Mammary microvascular endothelial cell (primary cell): Measurements from ENCODE around the gene ZFYVE16. TPM values are rescaled to one million over a fixed set of nuclear protein-coding genes. Genes with fewer than 3 reads are reported as not detected.

Source experiments
- total RNA-seq: library from RNA; depleted of rRNA; stranded (reverse); fragments of >200 nt; gene quantifications from 2 replicates; pipeline ENCODE4 v1.2.3, GENCODE V29; 2015

The ZFYVE16 gene
- total RNA-seq: 14.7 and 21.6 TPM in 2 replicates

DNA sequence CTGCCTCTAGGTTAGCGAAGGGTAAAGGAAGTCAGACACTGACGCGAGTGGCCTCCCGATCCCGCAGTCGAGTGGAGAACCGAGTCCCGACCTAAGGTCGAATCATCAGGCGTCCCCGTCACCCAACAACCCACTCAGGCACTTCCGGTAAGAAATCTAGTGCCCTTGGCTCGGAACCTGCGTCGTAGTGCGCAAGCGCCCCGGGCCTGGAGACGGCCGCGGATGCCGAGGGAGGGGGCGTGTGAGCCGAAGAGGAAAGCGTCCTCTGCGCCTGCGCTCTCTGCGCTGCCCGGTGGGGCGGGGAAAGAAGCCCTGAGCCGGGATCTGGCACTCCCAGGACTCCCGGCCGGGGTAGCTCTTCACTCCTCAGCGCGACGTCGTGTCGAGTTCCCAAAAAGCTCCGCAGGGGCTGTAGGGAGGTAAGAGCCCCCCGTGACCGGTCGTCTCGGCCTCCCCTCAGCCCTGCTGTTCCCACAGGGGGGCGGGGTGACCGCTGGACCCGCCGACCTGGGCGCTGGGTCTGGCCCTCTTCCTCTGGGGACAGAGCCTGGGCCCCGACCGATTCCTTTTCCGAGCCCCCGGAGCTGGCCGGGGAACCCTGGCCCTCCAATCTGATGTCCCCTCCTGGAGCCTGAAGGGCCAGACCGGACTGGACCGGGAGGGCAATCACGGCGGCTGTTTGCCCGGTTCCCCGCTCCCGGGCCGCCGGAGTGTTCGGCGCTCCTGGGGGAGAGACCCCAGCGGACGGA lies at the start of gene ZFYVE16:
Gene ZFYVE16, plus strand, starts transcription at position 330 of the 749 bp plus-strand sequence. CDS start 26,084 bp downstream, outside the sequence.

DNA sequence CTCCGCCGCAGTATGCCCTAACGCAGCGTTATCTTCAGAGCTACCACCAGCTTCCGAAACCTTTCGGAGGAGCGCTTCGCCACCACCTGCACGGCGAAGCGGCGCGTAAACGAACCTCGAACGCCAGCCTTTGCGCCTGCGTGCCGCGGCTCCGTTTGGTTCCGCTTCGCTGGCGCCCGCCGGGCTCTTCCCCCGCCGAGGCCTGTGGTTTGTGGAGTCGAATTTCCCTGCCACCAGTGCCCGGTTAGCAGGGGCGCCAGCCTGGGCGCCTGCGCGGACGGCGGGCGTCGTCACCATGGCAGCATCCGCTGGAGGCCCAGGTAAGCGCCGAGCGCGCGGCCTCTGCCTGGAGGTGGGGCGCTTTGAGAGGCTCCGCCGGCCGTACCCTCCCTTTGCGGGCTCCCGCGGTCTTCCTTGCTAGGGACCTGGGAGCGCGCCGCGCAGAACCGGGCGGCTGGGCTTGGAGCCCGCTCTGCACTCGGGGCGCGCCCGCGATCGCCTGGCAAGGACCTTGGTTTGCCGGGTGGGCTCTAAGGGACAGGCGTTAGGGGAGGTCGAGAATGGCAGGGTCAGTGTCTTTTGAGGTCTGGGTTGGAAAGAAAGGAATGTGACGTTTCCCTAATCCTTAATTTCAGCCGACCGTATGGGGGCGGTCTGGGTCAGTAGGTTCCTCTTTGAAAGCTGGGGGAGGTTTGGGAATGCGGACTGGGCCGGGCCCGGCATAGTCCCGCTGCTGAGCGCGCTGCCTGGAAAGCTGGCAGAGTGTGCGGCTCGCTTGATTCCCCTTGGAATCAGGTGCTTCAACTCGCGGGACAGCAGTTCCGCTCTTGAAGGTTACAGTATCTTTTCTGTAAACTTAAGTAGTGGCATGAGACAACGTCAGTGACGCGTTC lies 80.2 kb downstream of the ZFYVE16 start, which contains the start of gene FAM151B:
Gene FAM151B, plus strand, starts transcription at position 272 of the 893 bp plus-strand sequence. Its CDS starts 24 bp downstream, at position 296.

Other genes with a start within 250 kb of the ZFYVE16 start
- gene SERINC5, start 152.0 kb upstream of the ZFYVE16 start, total RNA-seq: 3.9 and 5.0 TPM in 2 replicates
- not detected in 2 replicates for gene SPZ1, start 88.1 kb upstream of the ZFYVE16 start, total RNA-seq
- 0.87 and 3.5 TPM in 2 replicates for gene FAM151B, start 80.0 kb downstream of the ZFYVE16 start, total RNA-seq
- not detected in 2 replicates for gene ANKRD34B, start 162.2 kb downstream of the ZFYVE16 start, total RNA-seq
- 7.6 and 7.9 TPM in 2 replicates for gene MSH3, start 246.6 kb downstream of the ZFYVE16 start, total RNA-seq
- 53.2 and 58.2 TPM in 2 replicates for gene DHFR, start 246.9 kb downstream of the ZFYVE16 start, total RNA-seq